GM12892 (cell line): ENCODE results near the gene KLRC4.

ENCODE experiments used
- POLR2A ChIP-seq: IDR thresholded peaks from 2 replicates; pipeline ENCODE4 v1.6.1; 2011; ENCODE audit warnings: low read depth, low read length, control low read depth
- POLR2AphosphoS5 ChIP-seq: IDR thresholded peaks from 2 replicates; pipeline ENCODE4 v1.6.1; 2011; ENCODE audit warnings: low read depth, low read length, control low read depth
- TAF1 ChIP-seq: IDR thresholded peaks from 2 replicates; pipeline ENCODE4 v1.6.1; 2011; ENCODE audit warnings: low read depth, mild to moderate bottlenecking, control low read depth, low read length, borderline replicate concordance

DNA sequence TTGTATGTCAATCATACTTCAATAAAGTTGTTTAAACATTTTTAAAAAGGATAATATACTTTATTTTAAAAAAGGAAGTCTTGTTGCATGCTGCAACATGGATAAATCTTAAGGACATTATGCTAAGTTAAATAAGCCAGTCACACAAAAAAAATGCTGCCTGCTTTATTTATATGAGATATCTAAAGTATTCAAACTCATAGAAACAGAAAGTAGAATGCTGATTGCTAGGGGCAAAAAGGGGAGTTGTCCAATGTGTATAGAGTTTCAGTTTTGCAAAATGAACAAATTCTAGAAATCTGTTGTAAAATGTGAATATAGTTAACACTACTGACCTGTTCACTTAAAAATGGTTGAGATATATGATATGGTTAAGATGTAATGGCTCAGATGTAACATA, 8.7 kb downstream of the KLRC4 start:
- TF ChIP-seq POLR2A (no peak), POLR2AphosphoS5 (no peak), TAF1 (no peak)
